Measurements from ENCODE around the gene ATP6V0E1.

- no peak for TF ChIP-seq REST (IDR thresholded peaks at IDR 0.05; ENCODE audit: insufficient read depth in 1 of 2, low read depth in 2 of 2, low read length in 2 of 2)
- no peak for TF ChIP-seq POLR2AphosphoS5 (IDR thresholded peaks at IDR 0.05; ENCODE audit: low read depth, low read length)
Observed at GRCh38 chr5:173047838-173048105, 64.2 kb downstream of the ATP6V0E1 start.
